ENCODE measurements around the gene RNF224.
"Not testable (repeated sequence)": the region's sequence is repeated elsewhere in the genome, so short reads cannot be mapped to it uniquely, and the experiment has no call there.

Gene RNF224

DNA sequence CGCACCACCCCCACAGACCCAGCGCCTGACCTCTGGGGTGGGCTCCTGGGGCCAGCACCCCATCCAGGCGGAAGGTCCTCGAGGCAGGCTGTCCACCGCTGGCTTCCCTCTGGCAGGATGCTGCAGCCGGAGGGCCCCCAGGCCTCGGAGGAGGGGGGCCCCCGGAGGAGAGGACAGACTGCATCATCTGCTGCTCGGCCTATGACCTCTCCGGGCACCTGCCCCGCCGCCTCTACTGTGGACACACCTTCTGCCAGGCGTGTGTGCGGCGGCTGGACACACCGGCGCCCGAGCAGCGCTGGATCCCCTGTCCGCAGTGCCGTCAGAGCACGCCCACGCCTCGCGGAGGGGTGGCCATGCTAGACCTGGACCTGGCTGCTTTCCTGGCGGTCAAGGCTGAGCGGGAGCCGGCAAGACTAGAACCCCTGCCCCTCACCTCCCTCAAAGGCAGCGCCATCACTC, 1.2 kb downstream of the RNF224 start:
- no peak for DNase-seq (ENCODE audit: low spot score)

- DNase-seq (ENCODE audit: low spot score) = no peak
These were observed 1.9 kb downstream of the RNF224 start for GRCh38 chr9:137228968-137229896.

DNA sequence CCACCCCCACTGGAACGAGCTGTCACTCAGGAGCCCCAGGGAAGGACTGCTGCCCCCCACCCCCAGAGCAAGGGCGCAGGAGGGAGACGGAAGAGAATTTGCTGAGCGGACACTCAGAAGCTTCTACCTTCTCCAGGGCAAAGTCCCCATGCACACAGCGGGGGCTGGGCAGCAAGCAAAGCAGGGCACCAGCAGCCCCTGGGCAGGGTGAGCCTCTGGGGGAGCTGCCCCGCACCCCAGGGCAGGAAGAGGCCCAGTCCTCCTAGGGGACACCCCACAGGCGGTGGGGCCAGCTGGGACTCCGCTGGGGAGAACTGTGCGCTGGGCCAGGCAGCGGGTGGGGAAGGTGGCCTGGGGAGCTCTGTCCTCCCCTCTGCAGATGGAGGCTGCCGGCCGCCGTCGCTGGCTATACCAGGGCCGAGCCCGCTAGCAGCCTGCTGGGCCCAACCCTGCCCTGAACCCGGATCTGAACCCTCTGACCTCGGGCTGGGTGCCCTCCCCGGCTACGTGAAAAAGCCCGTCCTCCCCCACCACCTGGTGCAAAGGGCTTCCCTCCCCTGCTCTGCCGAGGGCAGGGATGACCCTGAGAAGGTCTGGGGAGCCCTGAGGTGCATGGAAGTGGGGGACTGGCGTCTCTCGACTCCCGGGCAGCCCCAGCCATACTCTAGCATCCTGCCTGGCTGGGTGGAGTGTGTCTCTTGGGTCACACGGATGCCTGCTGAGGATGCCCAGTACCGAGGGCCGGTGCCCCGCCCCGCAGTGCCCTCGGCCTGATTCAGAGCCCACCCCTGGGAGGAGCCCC, 2.8 kb downstream of the RNF224 start:
- no peak for DNase-seq (ENCODE audit: low spot score)

- DNase-seq (ENCODE audit: low spot score) = no peak
These were observed 3.5 kb downstream of the RNF224 start, which contains the start of gene SLC34A3 for GRCh38 chr9:137230705-137231371. SLC34A3 (plus strand) TSS chr9:137230901; CDS start chr9:137231703, 802 bp downstream.

DNA sequence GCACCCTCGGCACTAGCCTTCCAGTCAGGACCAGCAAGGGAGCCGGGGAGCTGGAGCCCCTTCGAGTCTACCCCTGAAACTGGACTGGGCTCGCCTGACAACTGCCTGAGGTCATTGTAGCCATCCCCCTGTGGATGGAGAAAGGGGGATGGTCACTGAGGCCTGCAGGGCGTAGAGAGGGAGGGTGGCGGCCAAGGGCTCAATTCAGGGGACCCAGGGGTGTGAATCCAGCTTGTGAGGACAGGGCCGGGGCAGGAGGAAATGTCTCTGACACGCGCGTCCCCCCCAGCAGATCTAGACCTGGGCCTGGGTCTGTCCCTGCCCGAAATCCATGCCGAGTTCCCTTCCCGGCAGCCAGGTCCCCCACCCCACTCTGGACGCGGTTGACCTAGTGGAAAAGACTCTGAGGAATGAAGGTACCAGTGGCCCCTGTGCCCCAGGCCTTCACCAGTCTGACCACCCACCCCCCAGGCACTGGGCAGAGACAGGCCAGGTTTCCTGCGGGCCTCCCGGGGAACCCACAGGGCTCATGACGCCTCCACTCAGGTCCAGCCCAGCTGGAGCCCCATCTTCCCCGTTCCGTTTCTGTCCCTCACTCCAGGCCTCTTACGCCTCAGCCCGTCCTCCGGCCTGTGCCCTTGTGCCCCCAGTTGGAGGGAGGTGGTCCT, 4.2 kb downstream of the RNF224 start:
- DNase-seq (ENCODE audit: low spot score) = no peak

DNA sequence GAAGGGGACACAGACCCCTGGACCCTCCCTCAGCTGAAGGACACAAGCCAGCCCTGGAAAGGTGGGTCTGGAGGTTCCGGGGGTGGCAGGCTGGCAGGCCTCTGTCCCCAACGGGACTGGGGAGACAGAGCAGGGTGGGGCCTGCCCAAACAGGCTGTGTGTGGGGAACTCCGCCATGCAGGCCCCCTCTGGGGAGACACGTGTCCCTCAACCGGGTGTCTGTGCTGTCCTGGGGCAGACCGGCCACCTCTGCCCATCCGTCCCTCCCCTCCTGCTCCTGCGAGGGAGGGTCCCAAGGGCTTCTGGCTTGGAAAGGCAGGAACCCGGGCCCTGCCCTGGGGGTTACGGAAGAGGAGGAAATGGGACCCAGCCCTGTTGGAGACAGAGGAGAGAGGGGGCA, 4.8 kb downstream of the RNF224 start:
- no peak for DNase-seq (ENCODE audit: low spot score)

DNA sequence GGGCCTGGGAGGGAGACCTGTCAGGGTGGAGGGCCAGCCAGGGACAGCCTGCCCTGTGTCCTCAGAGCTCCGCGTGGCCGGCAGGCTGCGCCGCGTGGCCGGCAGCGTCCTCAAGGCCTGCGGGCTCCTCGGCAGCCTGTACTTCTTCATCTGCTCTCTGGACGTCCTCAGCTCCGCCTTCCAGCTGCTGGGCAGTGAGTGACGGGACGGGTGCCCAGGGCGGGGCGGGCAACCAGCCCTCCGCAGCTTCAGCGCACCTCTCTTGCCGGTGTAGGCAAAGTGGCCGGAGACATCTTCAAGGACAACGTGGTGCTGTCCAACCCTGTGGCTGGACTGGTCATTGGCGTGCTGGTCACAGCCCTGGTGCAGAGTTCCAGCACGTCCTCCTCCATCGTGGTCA, 5.2 kb downstream of the RNF224 start:
- DNase-seq (ENCODE audit: low spot score) = no peak

- no peak for DNase-seq (ENCODE audit: low spot score)
These were observed 6.1 kb downstream of the RNF224 start for GRCh38 chr9:137233143-137233980.

DNA sequence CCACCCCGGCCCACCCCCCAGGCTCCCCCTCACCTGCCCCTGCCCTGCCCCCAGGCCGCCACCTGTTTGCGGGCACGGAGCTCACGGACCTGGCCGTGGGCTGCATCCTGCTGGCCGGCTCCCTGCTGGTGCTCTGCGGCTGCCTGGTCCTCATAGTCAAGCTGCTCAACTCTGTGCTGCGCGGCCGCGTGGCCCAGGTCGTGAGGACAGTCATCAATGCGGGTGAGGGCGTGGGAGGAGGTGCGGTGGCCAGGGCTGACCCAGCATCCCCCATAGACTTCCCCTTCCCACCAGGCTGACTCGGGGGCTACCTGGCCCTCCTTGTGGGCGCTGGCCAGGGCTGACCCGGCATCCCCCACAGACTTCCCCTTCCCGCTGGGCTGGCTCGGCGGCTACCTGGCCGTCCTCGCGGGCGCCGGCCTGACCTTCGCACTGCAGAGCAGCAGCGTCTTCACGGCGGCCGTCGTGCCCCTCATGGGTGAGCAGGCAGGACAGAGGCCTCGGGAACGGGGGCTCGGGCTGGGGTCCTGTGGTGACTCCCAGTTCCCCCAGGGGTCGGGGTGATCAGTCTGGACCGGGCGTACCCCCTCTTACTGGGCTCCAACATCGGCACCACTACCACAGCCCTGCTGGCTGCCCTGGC, 6.9 kb downstream of the RNF224 start:
- no peak for DNase-seq (ENCODE audit: low spot score)

DNA sequence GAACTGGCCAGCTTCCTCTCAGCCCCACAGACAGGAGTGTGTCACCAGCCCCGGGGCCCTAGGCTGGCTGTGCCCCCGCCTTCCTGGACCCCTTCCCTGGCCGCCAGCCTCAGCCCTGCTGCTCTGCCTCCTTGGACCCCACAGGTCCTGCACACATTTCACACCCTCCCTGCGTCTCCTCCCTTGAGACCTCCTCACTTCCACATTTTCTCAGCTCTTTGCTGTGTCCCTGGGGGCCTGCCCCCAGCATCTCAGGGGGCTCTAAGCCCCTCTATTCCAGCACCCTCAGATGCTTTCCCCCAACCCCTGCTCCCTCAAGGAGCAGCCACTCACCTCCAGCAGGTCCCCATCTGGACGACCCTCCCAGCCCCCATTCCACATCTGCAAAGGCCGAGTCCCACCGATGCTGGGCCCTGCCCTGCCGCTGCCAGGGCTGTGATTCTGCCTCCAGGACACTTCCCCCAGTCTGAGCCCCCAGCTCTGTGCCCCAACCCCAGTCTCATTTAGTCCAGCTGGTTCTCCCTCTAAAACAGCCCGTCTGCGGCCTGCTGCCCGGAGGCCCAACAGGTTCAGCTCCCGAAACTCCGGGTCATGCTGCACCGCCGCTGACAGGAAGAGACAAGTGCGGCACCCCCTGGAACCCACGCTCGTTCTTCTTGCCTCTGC, 7.6 kb downstream of the RNF224 start:
- DNase-seq (ENCODE audit: low spot score) = no peak

DNA sequence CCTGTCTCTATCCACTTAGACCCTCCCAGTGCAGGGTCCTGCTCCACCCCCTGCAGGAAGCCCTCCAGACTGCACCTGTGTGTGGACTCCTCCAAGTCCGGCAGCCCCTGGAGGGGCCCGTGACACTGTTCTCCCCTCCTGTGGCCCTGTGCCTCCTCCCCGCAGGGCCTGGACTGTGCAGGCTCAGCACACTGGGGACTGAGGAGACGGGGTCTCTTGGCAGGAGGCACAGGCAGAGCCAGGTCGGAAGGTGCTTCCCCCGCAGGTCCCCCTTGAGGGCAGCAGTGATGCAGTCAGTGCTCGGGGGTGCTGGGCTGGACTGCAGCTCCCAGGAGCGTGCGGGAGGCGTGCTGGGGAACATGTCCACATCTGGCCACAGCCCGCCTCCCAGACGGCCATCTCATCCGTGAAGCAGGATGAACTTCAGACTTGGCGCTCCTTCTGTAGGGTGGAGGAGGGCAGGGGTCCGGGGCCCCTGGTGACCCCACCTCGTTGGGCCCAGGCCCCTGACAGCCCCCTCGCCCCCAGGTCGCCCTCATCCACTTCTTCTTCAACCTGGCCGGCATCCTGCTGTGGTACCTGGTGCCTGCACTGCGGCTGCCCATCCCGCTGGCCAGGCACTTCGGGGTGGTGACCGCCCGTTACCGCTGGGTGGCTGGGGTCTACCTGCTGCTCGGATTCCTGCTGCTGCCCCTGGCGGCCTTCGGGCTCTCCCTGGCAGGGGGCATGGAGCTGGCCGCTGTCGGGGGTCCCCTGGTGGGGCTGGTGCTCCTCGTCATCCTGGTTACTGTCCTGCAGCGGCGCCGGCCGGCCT, 8.3 kb downstream of the RNF224 start:
- DNase-seq (ENCODE audit: low spot score) = no peak

- peak; percentile 93 for DNase-seq (ENCODE audit: low spot score)
These were observed 9.1 kb downstream of the RNF224 start for GRCh38 chr9:137236238-137236935.

DNA sequence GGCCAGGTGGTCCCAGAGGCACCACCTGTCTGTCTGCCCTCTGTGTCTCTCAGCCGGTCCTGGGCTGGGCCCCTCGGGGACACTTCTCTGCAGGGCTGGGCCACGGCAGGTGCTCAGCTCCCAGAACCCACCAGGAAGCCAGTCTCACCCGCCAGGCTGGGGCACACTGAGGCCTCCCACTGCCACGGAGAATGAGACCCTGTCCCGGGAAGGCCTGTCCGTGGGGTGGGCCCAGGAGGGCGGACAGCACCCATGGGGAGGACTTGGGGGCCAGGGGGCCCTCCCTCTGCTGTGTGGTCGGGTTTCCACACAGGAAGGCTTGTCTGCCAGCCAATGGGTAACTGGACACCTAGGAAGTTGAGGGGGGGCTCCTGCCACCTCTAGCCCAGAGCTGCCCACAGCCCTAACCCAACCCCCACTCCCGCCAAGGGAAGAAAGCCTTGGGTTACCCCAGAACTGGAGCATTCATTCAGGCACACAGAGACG, 9.7 kb downstream of the RNF224 start:
- no peak for DNase-seq (ENCODE audit: low spot score)

GRCh38 chr9:137237759-137238726, 10.7 kb downstream of the RNF224 start:
- DNase-seq (ENCODE audit: low spot score) = no peak

GRCh38 chr9:137239541-137240200, 12.4 kb downstream of the RNF224 start:
- DNase-seq (ENCODE audit: low spot score) = not testable (repeated sequence)

- peak; percentile 86 for DNase-seq (ENCODE audit: low spot score)
These were observed 13.1 kb downstream of the RNF224 start for GRCh38 chr9:137240318-137240840.

Data from GM03348 (cell line).